HG02798 (cell line): Measurements from ENCODE around the gene SLC39A5.
"Not testable (repeated sequence)": the region's sequence is repeated elsewhere in the genome, so short reads cannot be mapped to it uniquely, and the experiment has no call there.

ENCODE experiments used
- ATAC-seq: cut with Tn5 transposase; IDR thresholded peaks from one replicate; pipeline ENCODE4 v1.9.1; 2021; ENCODE audit warnings: mild to moderate bottlenecking; ENCODE audit not compliant: unreplicated experiment, poor library complexity

Gene SLC39A5

GRCh38 chr12:56267443-56268071, 37.7 kb downstream of the SLC39A5 start:
- peak; percentile 0 for ATAC-seq

GRCh38 chr12:56271031-56271430, 41.2 kb downstream of the SLC39A5 start:
- no peak for ATAC-seq

GRCh38 chr12:56272468-56272867, 42.6 kb downstream of the SLC39A5 start:
- ATAC-seq, result not testable (repeated sequence)

GRCh38 chr12:56274299-56274698, 44.4 kb downstream of the SLC39A5 start:
- no peak for ATAC-seq

GRCh38 chr12:56278905-56279304, 49.1 kb downstream of the SLC39A5 start:
- ATAC-seq, result no peak

GRCh38 chr12:56280849-56281248, 51.0 kb downstream of the SLC39A5 start:
- ATAC-seq, result no peak

- ATAC-seq, result no peak
Measured at GRCh38 chr12:56282030-56282429, 52.2 kb downstream of the SLC39A5 start.

GRCh38 chr12:56282579-56282978, 52.7 kb downstream of the SLC39A5 start:
- no peak for ATAC-seq

GRCh38 chr12:56284263-56284662, 54.4 kb downstream of the SLC39A5 start:
- not testable (repeated sequence) for ATAC-seq

- ATAC-seq, result no peak
Measured at GRCh38 chr12:56286044-56286830, 56.4 kb downstream of the SLC39A5 start.
